CD4-positive, alpha-beta T cell treated with Interleukin-2 at 100 ng/mL for 4 hours (primary cell): ENCODE results near the gene OR9Q1.
"Not testable (repeated sequence)": the region's sequence is repeated elsewhere in the genome, so short reads cannot be mapped to it uniquely, and the experiment has no call there.

Source experiments
- DNase-seq: peaks from one replicate; pipeline ENCODE4 v3.0.0-alpha.2; 2020; ENCODE audit warnings: low spot score

Gene OR9Q1

GRCh38 chr11:58023435-58023931, at the start of gene OR9Q1:
OR9Q1 (plus strand) TSS chr11:58023881; CDS start chr11:58179445, 155,564 bp downstream.
- no peak for DNase-seq

- DNase-seq = no peak
Measured at GRCh38 chr11:57974132-57974531, 49.5 kb upstream of the OR9Q1 start.

- DNase-seq = no peak
Measured at GRCh38 chr11:57974848-57975601, 48.7 kb upstream of the OR9Q1 start.

- no peak for DNase-seq
Measured at GRCh38 chr11:57977709-57978108, 46.0 kb upstream of the OR9Q1 start.

GRCh38 chr11:57978686-57979531, 44.8 kb upstream of the OR9Q1 start:
- no peak for DNase-seq

- DNase-seq = no peak
Measured at GRCh38 chr11:57979532-57980079, 44.1 kb upstream of the OR9Q1 start.

- no peak for DNase-seq
Measured at GRCh38 chr11:57980201-57980600, 43.5 kb upstream of the OR9Q1 start.

- DNase-seq = no peak
Measured at GRCh38 chr11:57981536-57981935, 42.1 kb upstream of the OR9Q1 start.

GRCh38 chr11:57982776-57983175, 40.9 kb upstream of the OR9Q1 start:
- DNase-seq = no peak

- no peak for DNase-seq
Measured at GRCh38 chr11:57983191-57983590, 40.5 kb upstream of the OR9Q1 start.

GRCh38 chr11:57999523-57999922, 24.2 kb upstream of the OR9Q1 start:
- DNase-seq = not testable (repeated sequence)

- DNase-seq = not testable (repeated sequence)
Measured at GRCh38 chr11:58000021-58000420, 23.7 kb upstream of the OR9Q1 start.

GRCh38 chr11:58000699-58001098, 23.0 kb upstream of the OR9Q1 start:
- DNase-seq = no peak

- no peak for DNase-seq
Measured at GRCh38 chr11:58003036-58003435, 20.6 kb upstream of the OR9Q1 start.

- no peak for DNase-seq
Measured at GRCh38 chr11:58003591-58003990, 20.1 kb upstream of the OR9Q1 start.

GRCh38 chr11:58004664-58005063, 19.0 kb upstream of the OR9Q1 start:
- no peak for DNase-seq

- DNase-seq = no peak
Measured at GRCh38 chr11:58006940-58007339, 16.7 kb upstream of the OR9Q1 start.

- DNase-seq = no peak
Measured at GRCh38 chr11:58011771-58012170, 11.9 kb upstream of the OR9Q1 start.

GRCh38 chr11:58024601-58025091, 965 bp downstream of the OR9Q1 start:
- DNase-seq = no peak

GRCh38 chr11:58027341-58027740, 3.7 kb downstream of the OR9Q1 start:
- DNase-seq = no peak

GRCh38 chr11:58028687-58029411, 5.2 kb downstream of the OR9Q1 start:
- DNase-seq = no peak

GRCh38 chr11:58030653-58031052, 7.0 kb downstream of the OR9Q1 start, which contains the start of gene OR6Q1:
OR6Q1 (plus strand) TSS chr11:58030953; CDS start chr11:58030953, 0 bp downstream.
- no peak for DNase-seq
